NCI-H460 (cell line): ENCODE data around the gene AP1B1. TPM values are rescaled to one million over a fixed set of nuclear protein-coding genes. Genes with fewer than 3 reads are reported as not detected.
"Not testable (repeated sequence)": the region's sequence is repeated elsewhere in the genome, so short reads cannot be mapped to it uniquely, and the experiment has no call there.

Experiments
- DNase-seq: peaks from one replicate; pipeline ENCODE4 v3.0.0-alpha.2; 2016; ENCODE audit warnings: low read depth; ENCODE audit errors: extremely low read depth
- polyA plus RNA-seq: library from polyadenylated mRNA; depleted of rRNA; stranded (reverse); fragments of >200 nt; gene quantifications from 2 replicates; pipeline ENCODE4 v1.2.3, GENCODE V29; 2014; cell fraction: nucleus; rRNA removed
- total RNA-seq: library from RNA; depleted of rRNA; stranded (reverse); fragments of >200 nt; shearing (Covaris generic); gene quantifications from 2 replicates; pipeline ENCODE4 v1.2.3, GENCODE V29; 2014; rRNA removed

Gene AP1B1
- total RNA-seq: 28.6 TPM in 2 replicates
- 29.5 and 58.6 TPM in 2 replicates for polyA plus RNA-seq

GRCh38 chr22:29387921-29388758, at the start of gene AP1B1:
Gene AP1B1 (minus strand): TSS chr22:29388570. CDS start chr22:29367243, 21,327 bp downstream.
- peak; percentile 84 for DNase-seq

DNA sequence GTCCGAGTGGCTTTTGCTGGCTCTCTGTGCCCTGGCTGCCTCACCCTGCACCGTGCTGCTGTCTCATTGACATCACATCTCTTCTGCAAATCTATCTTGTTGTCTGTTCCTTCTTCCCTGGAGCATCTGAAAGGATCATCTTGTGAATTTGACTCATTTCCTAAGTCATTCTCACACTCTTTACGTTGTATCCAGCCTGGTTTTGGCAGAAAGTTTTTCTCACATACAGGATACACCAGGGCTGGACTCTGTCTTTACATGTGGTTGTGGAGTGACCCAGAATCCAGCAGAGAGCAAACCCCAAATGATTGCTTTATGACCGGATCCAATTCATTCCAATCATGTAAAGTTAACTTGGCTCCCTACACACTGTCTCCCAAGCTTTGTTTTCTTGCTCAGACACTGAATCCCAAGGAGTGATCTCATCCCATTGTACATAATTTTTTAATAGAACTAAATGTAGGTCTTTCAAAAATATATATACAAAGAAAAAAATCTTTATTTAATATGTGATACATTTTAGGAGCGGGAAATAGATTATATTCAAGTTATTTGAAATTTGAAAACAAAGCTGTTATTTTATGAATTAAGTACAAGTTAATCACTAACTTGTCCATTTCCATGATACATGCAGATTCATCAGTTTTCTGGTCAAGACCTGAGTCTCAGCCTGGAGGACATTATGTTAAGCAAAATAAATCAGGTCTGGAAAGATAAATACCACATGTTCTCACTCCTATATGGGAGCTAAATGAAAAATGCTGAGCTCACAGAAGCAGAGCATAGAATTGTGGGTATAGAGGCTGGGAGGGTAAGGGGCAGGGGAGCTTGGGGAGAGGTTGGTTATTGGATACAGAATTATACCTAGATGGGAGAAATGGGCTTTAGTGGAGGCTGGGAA, 47.1 kb upstream of the AP1B1 start:
- no peak for DNase-seq

- DNase-seq: no peak
These were observed 45.9 kb upstream of the AP1B1 start for GRCh38 chr22:29434288-29434687.

- no peak for DNase-seq
These were observed 45.5 kb upstream of the AP1B1 start for GRCh38 chr22:29433856-29434255.

GRCh38 chr22:29431986-29432385, 43.6 kb upstream of the AP1B1 start:
- no peak for DNase-seq

DNA sequence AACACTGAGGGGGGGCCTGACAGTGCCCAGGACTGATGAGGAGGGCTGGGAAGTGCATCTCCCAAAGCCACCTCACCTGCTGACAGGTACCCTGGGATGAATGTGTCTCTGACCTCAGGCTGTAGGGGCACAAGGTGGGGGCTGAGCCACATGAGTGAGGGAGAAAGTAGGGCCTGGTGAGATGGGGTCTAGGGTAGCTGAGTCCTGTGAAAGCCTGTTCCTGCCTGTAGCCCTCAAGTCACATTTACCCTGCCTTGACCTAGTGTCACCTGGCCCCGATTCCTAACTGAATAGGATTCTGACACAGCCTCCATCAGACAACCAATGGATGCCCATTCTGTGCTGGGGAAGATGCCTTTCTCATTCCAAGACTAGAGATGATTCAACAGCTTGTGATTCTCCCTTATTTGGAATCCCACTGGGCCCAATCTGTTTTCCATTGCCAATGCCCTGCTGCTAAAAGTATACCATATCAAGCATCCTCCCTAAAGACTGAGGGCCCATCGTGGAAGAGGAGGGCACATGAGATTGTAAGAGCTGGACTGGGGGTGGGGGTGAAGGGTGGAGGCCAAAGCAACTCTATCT, 38.9 kb upstream of the AP1B1 start:
- DNase-seq: no peak

GRCh38 chr22:29426476-29426875, 38.1 kb upstream of the AP1B1 start:
- no peak for DNase-seq

- DNase-seq: not testable (repeated sequence)
These were observed 30.3 kb upstream of the AP1B1 start for GRCh38 chr22:29418704-29419103.

- peak; percentile 19 for DNase-seq
These were observed 26.7 kb upstream of the AP1B1 start for GRCh38 chr22:29414951-29415591.

DNA sequence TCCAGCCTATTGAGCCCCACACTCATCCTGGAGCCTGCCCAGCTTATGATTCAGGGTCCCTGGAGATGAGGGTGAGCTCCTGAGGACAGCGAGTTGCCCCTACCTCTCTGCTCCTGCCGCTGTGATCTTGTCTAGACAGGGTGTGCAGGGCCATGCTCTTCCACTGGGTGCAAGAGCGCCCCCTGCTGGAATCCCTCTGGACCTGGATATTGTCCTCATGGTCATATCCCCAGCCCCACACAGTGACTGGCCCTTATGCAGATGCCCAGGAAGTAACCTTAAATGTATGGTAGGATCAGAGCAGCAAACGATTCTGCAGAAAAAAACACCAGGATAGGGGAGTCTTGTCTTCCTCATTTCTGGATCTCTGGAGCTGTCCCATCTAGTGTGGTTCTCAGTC, 24.4 kb upstream of the AP1B1 start:
- DNase-seq: not testable (repeated sequence)

DNA sequence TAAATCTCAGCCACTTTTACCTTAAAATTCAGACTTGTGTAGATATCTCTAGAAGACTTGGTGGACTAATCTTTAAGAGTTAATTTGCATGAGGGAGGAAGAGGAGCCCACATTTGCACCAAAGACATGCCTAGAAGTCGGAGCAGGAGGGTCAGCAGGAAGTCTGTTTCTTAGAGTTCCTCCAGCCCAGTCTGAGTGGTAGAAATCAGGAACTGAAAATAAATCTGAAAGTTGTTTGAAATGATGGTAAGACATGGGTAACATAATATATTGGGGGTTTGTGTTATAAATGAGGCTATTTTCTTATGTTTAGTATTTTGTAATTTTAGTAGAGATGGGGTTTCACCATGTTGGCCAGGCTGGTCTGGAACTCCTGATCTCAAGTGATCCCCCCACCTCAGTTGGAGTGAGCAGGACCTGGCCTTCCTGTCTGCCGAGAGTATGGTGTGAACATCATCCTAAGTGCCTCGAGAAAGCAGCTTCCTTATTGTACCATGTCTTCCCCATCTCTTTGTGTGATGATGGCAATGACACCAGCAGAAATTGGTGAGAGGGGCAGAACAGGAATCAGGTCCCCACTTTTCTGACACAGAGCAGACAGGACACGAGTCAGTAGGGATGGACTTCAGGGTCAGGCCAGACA, 23.3 kb upstream of the AP1B1 start:
- not testable (repeated sequence) for DNase-seq

DNA sequence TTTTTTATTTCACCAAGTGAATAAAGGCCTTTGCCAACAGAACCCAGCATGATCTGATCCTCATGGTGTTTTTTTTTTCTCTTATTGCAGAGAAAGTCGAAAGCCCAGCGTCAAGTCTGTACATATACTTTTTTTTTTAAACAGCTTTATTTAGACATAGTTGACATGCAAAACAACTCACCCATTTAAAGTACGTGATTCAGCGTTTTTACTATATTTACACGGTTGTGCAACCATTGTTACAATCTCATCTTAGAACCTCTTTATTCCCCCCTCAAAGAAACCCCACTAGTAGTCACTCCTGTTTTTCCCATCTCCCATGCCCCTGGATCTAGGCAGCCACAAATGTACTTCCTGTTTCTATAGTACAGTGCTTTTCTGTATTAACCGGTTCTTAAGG, 20.6 kb upstream of the AP1B1 start:
- DNase-seq: no peak

GRCh38 chr22:29401538-29401937, 13.2 kb upstream of the AP1B1 start:
- not testable (repeated sequence) for DNase-seq

DNA sequence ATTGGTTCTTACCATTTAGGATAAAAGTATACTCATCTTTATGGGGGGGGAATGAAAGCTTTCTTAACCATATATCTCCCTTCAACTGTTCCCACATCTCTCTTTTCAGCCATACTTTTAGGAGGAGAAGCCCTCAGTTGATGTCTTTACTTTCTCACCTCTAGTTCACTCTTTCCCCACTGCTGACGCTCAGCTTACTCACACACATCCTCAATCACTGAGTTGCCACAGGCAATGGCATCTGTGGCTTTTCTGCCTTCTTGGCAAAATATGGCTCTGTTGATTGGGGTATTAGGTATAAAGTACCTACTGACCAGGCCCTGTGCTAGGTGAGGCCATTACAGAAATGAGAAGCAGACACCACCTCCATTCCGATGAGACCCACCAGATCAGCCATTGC, 12.2 kb upstream of the AP1B1 start:
- no peak for DNase-seq

DNA sequence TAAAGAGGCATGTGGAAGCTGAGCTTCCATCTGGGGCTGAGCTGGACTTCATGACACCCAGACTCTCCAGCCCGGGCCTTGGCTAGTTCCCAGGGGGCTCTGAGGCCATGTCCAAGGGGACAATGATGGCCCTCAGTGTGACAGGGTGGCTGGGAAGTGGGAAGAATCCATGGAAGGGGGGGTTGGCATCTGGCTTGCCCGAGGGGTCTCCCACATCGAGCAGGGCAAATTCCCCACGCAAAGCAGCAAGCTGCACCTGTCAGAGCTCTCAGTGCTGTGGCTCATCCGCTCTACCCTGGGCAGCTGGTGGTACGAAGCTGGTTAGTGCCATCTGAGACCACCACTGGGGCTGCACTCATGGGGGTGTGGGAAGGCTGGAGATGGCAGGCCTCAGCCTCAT, 9.4 kb upstream of the AP1B1 start:
- DNase-seq: no peak

DNA sequence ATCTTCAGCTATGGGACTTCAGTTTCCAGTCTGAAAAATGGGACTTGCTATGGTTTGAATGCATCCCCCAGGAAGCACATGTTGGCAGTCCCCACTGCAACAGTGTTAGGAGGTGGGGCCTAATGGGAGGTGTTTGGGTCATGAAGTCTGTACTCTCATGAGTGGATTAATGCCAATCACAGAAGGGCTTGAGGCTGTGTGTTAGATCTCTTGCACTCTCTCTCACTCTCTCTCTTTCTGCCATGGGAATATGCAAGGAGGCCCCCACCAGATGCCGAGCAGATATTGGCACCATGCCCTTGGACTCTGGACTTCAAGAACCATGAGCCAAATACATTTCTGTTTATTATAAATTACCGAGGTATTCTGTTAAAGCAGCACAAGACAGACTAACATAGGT, 7.8 kb upstream of the AP1B1 start:
- DNase-seq: no peak

DNA sequence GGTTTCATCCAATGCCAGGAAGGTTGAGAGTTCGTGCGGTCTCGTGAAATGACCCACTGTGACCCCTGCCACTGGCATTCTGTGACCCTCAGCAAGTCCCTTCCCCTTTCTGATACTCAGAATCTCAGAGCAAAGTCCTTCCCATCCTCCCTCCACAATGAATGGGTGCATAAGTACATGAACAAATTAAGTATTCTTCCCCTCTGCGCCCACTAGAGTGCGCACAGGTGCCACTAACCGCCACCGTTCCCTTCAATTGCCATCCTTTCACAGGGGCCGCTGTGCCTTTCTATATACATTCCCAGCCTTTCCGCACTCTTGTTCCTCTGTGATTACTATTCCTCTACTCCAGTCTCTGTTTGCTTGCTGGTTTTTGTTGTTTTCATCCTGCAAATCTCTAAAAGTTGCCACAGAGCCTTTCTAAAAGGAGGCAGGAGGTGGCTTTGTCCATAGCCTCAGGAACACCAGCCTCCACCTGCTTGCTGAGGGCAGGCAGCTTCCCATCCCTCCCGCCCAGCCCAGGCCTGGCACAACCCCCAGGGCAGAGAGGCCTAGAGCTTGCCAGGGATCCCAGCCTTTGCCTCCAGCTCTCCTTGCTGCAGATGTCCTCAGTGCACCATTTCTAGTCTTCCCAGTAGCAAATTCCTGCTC, 6.7 kb upstream of the AP1B1 start:
- peak; percentile 64 for DNase-seq

DNA sequence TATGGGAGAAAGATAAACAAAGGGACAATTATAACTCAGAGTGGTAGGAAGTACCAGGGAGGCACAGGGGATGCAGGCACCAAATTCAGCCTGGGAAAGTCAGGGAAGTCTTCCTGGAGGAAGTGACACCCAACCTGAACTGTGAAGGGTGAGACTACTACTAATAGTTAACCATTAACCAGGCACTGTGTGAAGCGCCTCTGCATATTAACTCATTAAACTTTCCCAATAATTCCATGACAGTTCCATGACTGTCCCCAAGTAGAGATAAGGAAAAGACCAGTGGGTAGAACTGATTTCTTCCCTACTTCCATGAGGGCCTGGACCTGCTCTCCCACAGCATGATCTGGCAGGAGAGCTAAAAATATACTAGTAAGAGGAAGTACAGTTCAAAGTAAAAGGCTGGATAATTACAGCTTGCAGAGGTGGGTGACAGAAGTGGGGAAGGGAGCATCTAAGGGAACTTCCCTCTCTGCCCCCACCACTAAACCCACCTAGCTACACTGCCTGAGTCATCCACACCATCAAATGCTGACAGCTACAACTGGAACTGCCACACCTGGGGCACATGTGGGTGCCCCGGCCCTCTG, 4.7 kb upstream of the AP1B1 start:
- no peak for DNase-seq

GRCh38 chr22:29391546-29391945, 3.2 kb upstream of the AP1B1 start:
- no peak for DNase-seq
